Breast epithelium (tissue), 3 donors: ENCODE results near the gene THBS4.

ENCODE experiments used
- POLR2A ChIP-seq: fragments of 450-650 bp; IDR thresholded peaks from one replicate; pipeline ENCODE4 v1.6.1; 2016; ENCODE audit warnings: antibody characterized with exemption, mild to moderate bottlenecking, moderate library complexity
- POLR2AphosphoS5 ChIP-seq, 3 donors: sonication (generic); formaldehyde crosslinking; IDR thresholded peaks; one replicate each; pipeline ENCODE4 v1.6.1; 2017; ENCODE audit warnings: antibody characterized with exemption in 3 of 3
- TF ChIP-seq, protein P1 (sequence below), 3 donors: fragments of 450-650 bp; IDR thresholded peaks; one replicate each; pipeline ENCODE4 v1.5.1; 2016 to 2017; ENCODE audit warnings: antibody characterized with exemption in 3 of 3, mild to moderate bottlenecking in 3 of 3, moderate library complexity in 3 of 3

DNA sequence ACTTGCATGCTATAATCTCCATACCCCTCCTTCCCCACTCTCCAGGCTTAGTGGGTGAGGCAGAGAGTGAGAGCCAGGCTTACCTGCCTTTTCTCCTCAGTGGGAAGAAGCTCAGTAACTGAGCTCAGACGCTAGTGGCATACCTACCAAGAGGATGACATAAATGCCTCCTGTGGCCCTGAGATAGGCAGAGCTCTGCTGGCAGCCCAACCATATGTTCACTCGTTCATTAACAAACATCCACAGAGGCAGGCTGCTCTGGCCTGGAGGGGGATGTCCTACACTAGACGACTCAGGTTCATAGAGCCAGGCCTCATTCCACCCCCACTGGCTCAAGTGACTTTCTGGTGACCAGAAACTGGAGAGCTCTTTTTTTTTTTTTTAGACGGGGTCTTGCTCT, 81.3 kb downstream of the THBS4 start:
- TF ChIP-seq, protein P1, sequence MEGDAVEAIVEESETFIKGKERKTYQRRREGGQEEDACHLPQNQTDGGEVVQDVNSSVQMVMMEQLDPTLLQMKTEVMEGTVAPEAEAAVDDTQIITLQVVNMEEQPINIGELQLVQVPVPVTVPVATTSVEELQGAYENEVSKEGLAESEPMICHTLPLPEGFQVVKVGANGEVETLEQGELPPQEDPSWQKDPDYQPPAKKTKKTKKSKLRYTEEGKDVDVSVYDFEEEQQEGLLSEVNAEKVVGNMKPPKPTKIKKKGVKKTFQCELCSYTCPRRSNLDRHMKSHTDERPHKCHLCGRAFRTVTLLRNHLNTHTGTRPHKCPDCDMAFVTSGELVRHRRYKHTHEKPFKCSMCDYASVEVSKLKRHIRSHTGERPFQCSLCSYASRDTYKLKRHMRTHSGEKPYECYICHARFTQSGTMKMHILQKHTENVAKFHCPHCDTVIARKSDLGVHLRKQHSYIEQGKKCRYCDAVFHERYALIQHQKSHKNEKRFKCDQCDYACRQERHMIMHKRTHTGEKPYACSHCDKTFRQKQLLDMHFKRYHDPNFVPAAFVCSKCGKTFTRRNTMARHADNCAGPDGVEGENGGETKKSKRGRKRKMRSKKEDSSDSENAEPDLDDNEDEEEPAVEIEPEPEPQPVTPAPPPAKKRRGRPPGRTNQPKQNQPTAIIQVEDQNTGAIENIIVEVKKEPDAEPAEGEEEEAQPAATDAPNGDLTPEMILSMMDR (IDR thresholded peaks at IDR 0.05): no peak
- TF ChIP-seq POLR2AphosphoS5 (IDR thresholded peaks at IDR 0.05) (no peak), POLR2A (no peak)
